ENCODE results near the gene AP3D1.

The AP3D1 gene

GRCh38 chr19:2184422-2184975, 33.1 kb upstream of the AP3D1 start:
- intact Hi-C loops (cut with DNase I) = no loop called here
- DNase-seq = no peak

- peak in 5 of 10 donors; percentile 29 to 94 (median 57) for DNase-seq
- intact Hi-C loops (cut with DNase I) = no loop called here
Observed at GRCh38 chr19:2181633-2181997, 30.2 kb upstream of the AP3D1 start.

GRCh38 chr19:2180881-2181632, 29.7 kb upstream of the AP3D1 start:
- peak in 4 of 10 donors; percentile 36 to 91 (median 48) for DNase-seq
- intact Hi-C loops (cut with DNase I) = no loop called here

GRCh38 chr19:2180114-2180513, 28.7 kb upstream of the AP3D1 start:
- no peak for DNase-seq
- intact Hi-C loops (cut with DNase I) = no loop called here

- no peak for DNase-seq
- intact Hi-C loops (cut with DNase I) = no loop called here
Observed at GRCh38 chr19:2179095-2179494, 27.7 kb upstream of the AP3D1 start.

- DNase-seq = no peak
- intact Hi-C loops (cut with DNase I) = no loop called here
Observed at GRCh38 chr19:2176337-2176994, 25.1 kb upstream of the AP3D1 start.

- intact Hi-C loops (cut with DNase I) = no loop called here
Observed at GRCh38 chr19:2175742-2176141, 24.4 kb upstream of the AP3D1 start.

GRCh38 chr19:2173767-2174577, 22.6 kb upstream of the AP3D1 start:
- intact Hi-C loops (cut with DNase I) = no loop called here
- no peak for DNase-seq

More at GRCh38 chr19:2175742-2176141, 24.4 kb upstream of the AP3D1 start:
- DNase-seq = no peak

- intact Hi-C loops (cut with DNase I) = no loop called here
- no peak for DNase-seq
Observed at GRCh38 chr19:2173388-2173766, 22.0 kb upstream of the AP3D1 start.

GRCh38 chr19:2171349-2172145, 20.2 kb upstream of the AP3D1 start:
- peak in 1 of 10 donors; percentile 78 for DNase-seq
- intact Hi-C loops (cut with DNase I) = no loop called here

- intact Hi-C loops (cut with DNase I) = no loop called here
- no peak for DNase-seq
Observed at GRCh38 chr19:2170987-2171348, 19.6 kb upstream of the AP3D1 start.

- intact Hi-C loops (cut with DNase I) = no loop called here
- DNase-seq = no peak
Observed at GRCh38 chr19:2170219-2170618, 18.9 kb upstream of the AP3D1 start.

- intact Hi-C loops (cut with DNase I) = no loop called here
- DNase-seq = peak; percentile 50 to 97 (median 86)
Observed at GRCh38 chr19:2168619-2169424, 17.5 kb upstream of the AP3D1 start.

- intact Hi-C loops (cut with DNase I) = no loop called here
- peak in 2 of 10 donors; percentile 38 to 87 for DNase-seq
Observed at GRCh38 chr19:2167896-2168618, 16.7 kb upstream of the AP3D1 start.

- DNase-seq = peak in 4 of 10 donors; percentile 48 to 90 (median 77)
- intact Hi-C loops (cut with DNase I) = no loop called here
Observed at GRCh38 chr19:2166741-2167738, 15.7 kb upstream of the AP3D1 start.

- intact Hi-C loops (cut with DNase I) = no loop called here
- peak in 3 of 10 donors; percentile 42 to 87 (median 43) for DNase-seq
Observed at GRCh38 chr19:2164020-2164998, 12.9 kb upstream of the AP3D1 start.

All from posterior cingulate gyrus (tissue), 11 donors.